IMR-90 (cell line): ENCODE measurements around the gene TTC38. TPM values are rescaled to one million over a fixed set of nuclear protein-coding genes. Genes with fewer than 3 reads are reported as not detected.

Source experiments
- ATAC-seq: fragments of 200-7000 bp; cut with Tn5 transposase; 2 replicates; pipeline ENCODE4 v1.9.1; 2020; ENCODE audit warnings: low read depth, mild to moderate bottlenecking, moderate library complexity
- BruUV-seq: library from RNA; stranded (reverse); fragments of 400-500 nt; replicated peaks from 2 replicates; lab custom pipeline; 2021; lab: Mats Ljungman, UMichigan
- CTCF ChIA-PET: fragments of 300-600 bp; formaldehyde crosslinking; extraction: SDS; loops from one replicate; lab custom pipeline; 2021; ENCODE audit warnings: antibody characterized with exemption; lab: Yijun Ruan, JAX
- POLR2A ChIA-PET: fragments of 300-600 bp; sonication (Branson Sonifier 250); formaldehyde crosslinking; loops from one replicate; lab custom pipeline; 2022; ENCODE audit warnings: antibody characterized with exemption; ENCODE audit not compliant: unreplicated experiment; lab: Charles Lee
- DNase-seq: peaks from one replicate; pipeline ENCODE4 v3.0.0; 2013
- H2AFZ ChIP-seq: replicated peaks from 2 replicates; pipeline ENCODE3; 2013; ENCODE audit warnings: low read length, mild to moderate bottlenecking; ENCODE audit not compliant: poor library complexity
- H2AK5ac ChIP-seq: 2 replicates; pipeline ENCODE4 v1.6.1; 2013; ENCODE audit warnings: low read depth, low read length, inconsistent platforms
- H2AK9ac ChIP-seq: replicated peaks from 2 replicates; pipeline ENCODE3; 2013; ENCODE audit warnings: mild to moderate bottlenecking, low read depth, low read length, moderate library complexity; ENCODE audit not compliant: poor library complexity
- H2BK120ac ChIP-seq: 2 replicates; pipeline ENCODE4 v1.6.1; 2013; ENCODE audit warnings: low read depth, low read length, inconsistent platforms
- H2BK15ac ChIP-seq: 3 replicates; pipeline ENCODE4 v1.6.1; 2013; ENCODE audit warnings: low read depth, low read length, inconsistent platforms
- H2BK20ac ChIP-seq: 2 replicates; pipeline ENCODE4 v1.6.1; 2013; ENCODE audit warnings: low read depth, mild to moderate bottlenecking, inconsistent platforms, low read length, moderate library complexity
- H2BK5ac ChIP-seq: 2 replicates; pipeline ENCODE4 v1.6.1; 2013; ENCODE audit warnings: mild to moderate bottlenecking, low read depth, low read length, inconsistent platforms; ENCODE audit not compliant: poor library complexity, severe bottlenecking
- H3K14ac ChIP-seq: replicated peaks from 2 replicates; pipeline ENCODE4 v1.6.1; 2013; ENCODE audit warnings: low read depth, low read length, inconsistent platforms
- H3K18ac ChIP-seq: 2 replicates; pipeline ENCODE4 v1.6.1; 2013; ENCODE audit warnings: low read depth, low read length, control low read depth
- H3K23ac ChIP-seq: 2 replicates; pipeline ENCODE4 v1.6.1; 2013; ENCODE audit warnings: low read depth, low read length, inconsistent platforms
- H3K27ac ChIP-seq: 2 replicates; pipeline ENCODE4 v1.5.1; 2013; ENCODE audit warnings: mild to moderate bottlenecking, control low read depth, low read length; ENCODE audit not compliant: insufficient read depth
- H3K27me3 ChIP-seq: 2 replicates; pipeline ENCODE4 v1.6.1; 2013; ENCODE audit warnings: low read length; ENCODE audit not compliant: control insufficient read depth, insufficient read depth
- H3K36me3 ChIP-seq: 2 replicates; pipeline ENCODE4 v1.6.1; 2013; ENCODE audit warnings: low read length, mixed read lengths; ENCODE audit not compliant: control insufficient read depth, insufficient read depth
- H3K4ac ChIP-seq: 2 replicates; pipeline ENCODE4 v1.6.1; 2013; ENCODE audit warnings: low read depth, low read length, inconsistent platforms
- H3K4me1 ChIP-seq: 2 replicates; pipeline ENCODE4 v1.6.1; 2013; ENCODE audit warnings: low read length, mixed read lengths; ENCODE audit not compliant: control insufficient read depth, insufficient read depth
- H3K4me2 ChIP-seq: 2 replicates; pipeline ENCODE4 v1.6.1; 2013; ENCODE audit warnings: low read depth, mild to moderate bottlenecking, control low read depth, low read length, moderate library complexity
- H3K4me3 ChIP-seq: 2 replicates; pipeline ENCODE4 v1.5.1; 2013; ENCODE audit warnings: low read depth, mild to moderate bottlenecking, control low read depth, low read length, moderate library complexity; ENCODE audit not compliant: insufficient read depth
- H3K56ac ChIP-seq: 2 replicates; pipeline ENCODE4 v1.6.1; 2013; ENCODE audit warnings: low read length, inconsistent platforms; ENCODE audit not compliant: insufficient read depth; ENCODE audit errors: extremely low read depth
- H3K79me1 ChIP-seq, 2 experiments: 2 replicates each; pipeline ENCODE4 v1.6.1; 2013; ENCODE audit warnings: low read length in 2 of 2, inconsistent platforms in 1 of 2, low read depth in 1 of 2
- H3K9ac ChIP-seq: 2 replicates; pipeline ENCODE4 v1.6.1; 2013; ENCODE audit warnings: low read depth, low read length, control low read depth
- H3K9me1 ChIP-seq: 2 replicates; pipeline ENCODE4 v1.6.1; 2013; ENCODE audit warnings: low read length, inconsistent platforms; ENCODE audit not compliant: insufficient read depth
- H3K9me3 ChIP-seq: 2 replicates; pipeline ENCODE4 v1.6.1; 2013; ENCODE audit warnings: low read length; ENCODE audit not compliant: control insufficient read depth, insufficient read depth
- H4K20me1 ChIP-seq: 2 replicates; pipeline ENCODE4 v1.6.1; 2013; ENCODE audit warnings: low read length, inconsistent platforms; ENCODE audit not compliant: insufficient read depth
- H4K5ac ChIP-seq: 2 replicates; pipeline ENCODE4 v1.6.1; 2013; ENCODE audit warnings: mild to moderate bottlenecking, low read depth, low read length, control low read depth
- H4K8ac ChIP-seq, 2 experiments: 2 replicates each; pipeline ENCODE4 v1.6.1; 2013; ENCODE audit warnings: low read depth in 2 of 2, low read length in 2 of 2, control low read depth in 1 of 2, inconsistent platforms in 1 of 2
- H4K91ac ChIP-seq: 2 replicates; pipeline ENCODE4 v1.6.1; 2013; ENCODE audit warnings: low read depth, low read length, inconsistent platforms; ENCODE audit not compliant: insufficient read depth
- BHLHE40 ChIP-seq: fragments of 150-350 bp; IDR thresholded peaks from 2 replicates; pipeline ENCODE4 v1.6.1; 2016; ENCODE audit warnings: mild to moderate bottlenecking, low read depth, low read length
- CHD1 ChIP-seq: IDR thresholded peaks from 2 replicates; pipeline ENCODE4 v1.6.1; 2012; ENCODE audit warnings: low read depth, low read length, improper control_type of control experiment
- MXI1 ChIP-seq: IDR thresholded peaks from 2 replicates; pipeline ENCODE4 v1.6.1; 2012; ENCODE audit warnings: low read depth, mild to moderate bottlenecking, low read length, moderate library complexity, borderline replicate concordance
- NFE2L2 ChIP-seq: fragments of 150-350 bp; IDR thresholded peaks from 2 replicates; pipeline ENCODE4 v1.6.1; 2016; ENCODE audit warnings: low read depth, mild to moderate bottlenecking, low read length
- POLR2A ChIP-seq: IDR thresholded peaks from 2 replicates; pipeline ENCODE4 v1.6.1; 2012; ENCODE audit warnings: mild to moderate bottlenecking, low read depth, low read length
- SMC3 ChIP-seq: fragments of 150-350 bp; IDR thresholded peaks from 2 replicates; pipeline ENCODE4 v1.6.1; 2016; ENCODE audit warnings: low read depth, mild to moderate bottlenecking, antibody characterized with exemption, low read length, moderate library complexity
- WGBS, 2 experiments: methylation state at CpG; one replicate each; pipeline versions ENCODE4 v1.1.5 to v1.1.7; 2013; ENCODE audit warnings: missing lambda C conversion rate in 2 of 2; ENCODE audit not compliant: insufficient read length in 1 of 2; ENCODE audit errors: extremely low coverage in 2 of 2; 5-methylcytosine and 5-hydroxymethylcytosine counted together
- dilution Hi-C: fragments of 300-500 bp; cut with HindIII; formaldehyde crosslinking; loops from one replicate; pipeline ENCODE4 v1.14.3; 2018; ENCODE audit warnings: low sequenced_read_pairs; ENCODE audit not compliant: unreplicated experiment
- in situ Hi-C: fragments of 300-500 bp; cut with MboI; formaldehyde crosslinking; loops from 3 replicates; pipeline ENCODE4 v1.14.3; 2019; ENCODE audit warnings: low sequenced_read_pairs, inconsistent platforms, mixed read lengths
- intact Hi-C: fragments of 100-400 bp; cut with micrococcal nuclease; formaldehyde crosslinking; loops from 2 replicates; pipeline ENCODE4 v1.10.0; 2022
- polyA plus RNA-seq, 3 experiments: library from polyadenylated mRNA; depleted of rRNA; stranded (reverse); fragments of >200 nt; gene quantifications; 2 replicates each; pipeline ENCODE4 v1.2.3, GENCODE V29; 2012; ENCODE audit warnings: low replicate concordance in 1 of 3
- total RNA-seq: library from RNA; depleted of rRNA; stranded (reverse); fragments of >200 nt; gene quantifications from 2 replicates; pipeline ENCODE4 v1.2.3, GENCODE V29; 2012
- TF ChIP-seq, protein P1 (sequence below): conservative IDR thresholded peaks from 2 replicates; pipeline ENCODE4 v1.5.1; 2012; ENCODE audit warnings: mild to moderate bottlenecking, low read depth, low read length, improper control_type of control experiment

The TTC38 gene
- total and polyA plus RNA-seq, 2 of the 4 experiments (the other 2 are of a cell fraction), result 43.6 to 52.3 TPM

DNA sequence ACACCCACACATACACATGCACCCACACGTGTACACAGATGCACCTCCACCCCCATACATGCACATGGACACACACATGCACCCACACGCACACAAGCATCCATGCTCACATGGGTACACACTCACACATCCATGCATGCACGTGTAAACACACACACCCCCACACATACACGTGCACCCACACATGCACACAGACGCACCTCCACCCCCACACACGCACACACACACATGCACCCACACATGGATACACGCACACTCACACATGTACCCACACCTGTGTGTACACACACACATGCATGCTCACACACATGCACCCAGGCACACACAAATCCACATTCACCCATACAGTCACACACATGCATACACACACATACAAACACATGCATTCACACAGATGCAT lies 42.2 kb upstream of the TTC38 start:
- no peaks in the 10 kb centered on the region for H4K20me1 ChIP-seq
- ATAC-seq, result no peak
- CTCF ChIA-PET, result no interaction called here

More for the DNA sequence above, 42.2 kb upstream of the TTC38 start:
- Histone ChIP-seq H4K8ac (no peak overlapping the region), H3K79me1 (no peaks in the 10 kb centered on the region), H2AK9ac (peak overlapping the region; percentile 44), H3K4me1 (0 out of 2 replicates have a peak, but pooled peaks cover 2% of the 10 kb centered on the region), H3K27ac (no peak overlapping the region), H3K9ac (no peak overlapping the region), H3K4ac (no peak overlapping the region), H2BK120ac (no peak overlapping the region), H3K4me2 (no peak overlapping the region), H2BK15ac (no peak overlapping the region), H2BK20ac (no peak overlapping the region), H2BK5ac (no peak overlapping the region), H3K56ac (no peak overlapping the region), H3K27me3 (no peaks in the 10 kb centered on the region), H4K91ac (no peak overlapping the region), H2AFZ (no peak overlapping the region), H3K4me3 (no peak overlapping the region), H3K23ac (no peak overlapping the region), H3K9me1 (peaks cover 13% of the 10 kb centered on the region), H3K14ac (no peak overlapping the region), H3K9me3 (no peaks in the 10 kb centered on the region), H4K5ac (no peak overlapping the region), H3K18ac (no peak overlapping the region), H3K36me3 (peaks cover 11% of the 10 kb centered on the region), H2AK5ac (no peak overlapping the region)
- in situ Hi-C loops, result no loop called here
- 86% methylated on average over 6 of the region's 7 CpGs; no CpG with 5 or more reads in 1 of the 2 experiments for WGBS, 2 experiments
- no TSS peak for BruUV-seq
- intact Hi-C loops, result no loop called here
- dilution Hi-C loops, result no loop called here
- POLR2A ChIA-PET, result no interaction called here
- DNase-seq, result no peak
- no peak for TF ChIP-seq CHD1
- TF ChIP-seq, protein P1, sequence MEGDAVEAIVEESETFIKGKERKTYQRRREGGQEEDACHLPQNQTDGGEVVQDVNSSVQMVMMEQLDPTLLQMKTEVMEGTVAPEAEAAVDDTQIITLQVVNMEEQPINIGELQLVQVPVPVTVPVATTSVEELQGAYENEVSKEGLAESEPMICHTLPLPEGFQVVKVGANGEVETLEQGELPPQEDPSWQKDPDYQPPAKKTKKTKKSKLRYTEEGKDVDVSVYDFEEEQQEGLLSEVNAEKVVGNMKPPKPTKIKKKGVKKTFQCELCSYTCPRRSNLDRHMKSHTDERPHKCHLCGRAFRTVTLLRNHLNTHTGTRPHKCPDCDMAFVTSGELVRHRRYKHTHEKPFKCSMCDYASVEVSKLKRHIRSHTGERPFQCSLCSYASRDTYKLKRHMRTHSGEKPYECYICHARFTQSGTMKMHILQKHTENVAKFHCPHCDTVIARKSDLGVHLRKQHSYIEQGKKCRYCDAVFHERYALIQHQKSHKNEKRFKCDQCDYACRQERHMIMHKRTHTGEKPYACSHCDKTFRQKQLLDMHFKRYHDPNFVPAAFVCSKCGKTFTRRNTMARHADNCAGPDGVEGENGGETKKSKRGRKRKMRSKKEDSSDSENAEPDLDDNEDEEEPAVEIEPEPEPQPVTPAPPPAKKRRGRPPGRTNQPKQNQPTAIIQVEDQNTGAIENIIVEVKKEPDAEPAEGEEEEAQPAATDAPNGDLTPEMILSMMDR, result no peak
- TF ChIP-seq NFE2L2, result no peak
- TF ChIP-seq SMC3, result no peak
- no peak for TF ChIP-seq BHLHE40
- TF ChIP-seq POLR2A, result no peak
- TF ChIP-seq MXI1, result no peak
